Iris pigment epithelial cell (primary cell): ENCODE data around the gene MAP6.
A peak's percentile ranks its signal among the peaks of the same experiment; 100 is the strongest.
"Not testable (repeated sequence)": the region's sequence is repeated elsewhere in the genome, so short reads cannot be mapped to it uniquely, and the experiment has no call there.

Experiments
- DNase-seq: peaks from one replicate; pipeline ENCODE4 v3.0.0-alpha.2; 2011; ENCODE audit warnings: low read depth

The MAP6 gene

GRCh38 chr11:75668451-75669297 is at the start of gene MAP6:
TSS of gene MAP6 (minus strand) at chr11:75669038. CDS start at chr11:75668369, 669 bp downstream.
- DNase-seq: peak; percentile 6

GRCh38 chr11:75717608-75718418 is 49.0 kb upstream of the MAP6 start, which contains the start of gene MOGAT2:
TSS of gene MOGAT2 (plus strand) at chr11:75717838. CDS start at chr11:75717889, 51 bp downstream.
- no peak for DNase-seq

GRCh38 chr11:75716659-75717058 is 47.8 kb upstream of the MAP6 start:
- no peak for DNase-seq

- DNase-seq: no peak
These were observed 46.9 kb upstream of the MAP6 start for GRCh38 chr11:75715688-75716087.

GRCh38 chr11:75714211-75714610 is 45.4 kb upstream of the MAP6 start:
- no peak for DNase-seq

GRCh38 chr11:75706260-75706729 is 37.5 kb upstream of the MAP6 start:
- DNase-seq: peak; percentile 73

- DNase-seq: no peak
These were observed 36.7 kb upstream of the MAP6 start for GRCh38 chr11:75705541-75705940.

- DNase-seq: no peak
These were observed 34.9 kb upstream of the MAP6 start for GRCh38 chr11:75703695-75704237.

- DNase-seq: no peak
These were observed 32.1 kb upstream of the MAP6 start for GRCh38 chr11:75700940-75701339.

- no peak for DNase-seq
These were observed 29.2 kb upstream of the MAP6 start for GRCh38 chr11:75697906-75698581.

GRCh38 chr11:75691804-75692203 is 23.0 kb upstream of the MAP6 start:
- no peak for DNase-seq

- DNase-seq: no peak
These were observed 21.2 kb upstream of the MAP6 start for GRCh38 chr11:75689863-75690609.

- not testable (repeated sequence) for DNase-seq
These were observed 15.0 kb upstream of the MAP6 start for GRCh38 chr11:75683856-75684255.

GRCh38 chr11:75679566-75679965 is 10.7 kb upstream of the MAP6 start:
- DNase-seq: no peak

- no peak for DNase-seq
These were observed 9.9 kb upstream of the MAP6 start for GRCh38 chr11:75678620-75679259.

- no peak for DNase-seq
These were observed 9.1 kb upstream of the MAP6 start for GRCh38 chr11:75677909-75678308.

GRCh38 chr11:75677275-75677674 is 8.4 kb upstream of the MAP6 start:
- no peak for DNase-seq

- DNase-seq: peak; percentile 81
These were observed 5.2 kb upstream of the MAP6 start for GRCh38 chr11:75673977-75674582.

- DNase-seq: peak; percentile 26
These were observed 897 bp downstream of the MAP6 start for GRCh38 chr11:75667831-75668450.
